ENCODE measurements around the gene PLA2G6.

The PLA2G6 gene

DNA sequence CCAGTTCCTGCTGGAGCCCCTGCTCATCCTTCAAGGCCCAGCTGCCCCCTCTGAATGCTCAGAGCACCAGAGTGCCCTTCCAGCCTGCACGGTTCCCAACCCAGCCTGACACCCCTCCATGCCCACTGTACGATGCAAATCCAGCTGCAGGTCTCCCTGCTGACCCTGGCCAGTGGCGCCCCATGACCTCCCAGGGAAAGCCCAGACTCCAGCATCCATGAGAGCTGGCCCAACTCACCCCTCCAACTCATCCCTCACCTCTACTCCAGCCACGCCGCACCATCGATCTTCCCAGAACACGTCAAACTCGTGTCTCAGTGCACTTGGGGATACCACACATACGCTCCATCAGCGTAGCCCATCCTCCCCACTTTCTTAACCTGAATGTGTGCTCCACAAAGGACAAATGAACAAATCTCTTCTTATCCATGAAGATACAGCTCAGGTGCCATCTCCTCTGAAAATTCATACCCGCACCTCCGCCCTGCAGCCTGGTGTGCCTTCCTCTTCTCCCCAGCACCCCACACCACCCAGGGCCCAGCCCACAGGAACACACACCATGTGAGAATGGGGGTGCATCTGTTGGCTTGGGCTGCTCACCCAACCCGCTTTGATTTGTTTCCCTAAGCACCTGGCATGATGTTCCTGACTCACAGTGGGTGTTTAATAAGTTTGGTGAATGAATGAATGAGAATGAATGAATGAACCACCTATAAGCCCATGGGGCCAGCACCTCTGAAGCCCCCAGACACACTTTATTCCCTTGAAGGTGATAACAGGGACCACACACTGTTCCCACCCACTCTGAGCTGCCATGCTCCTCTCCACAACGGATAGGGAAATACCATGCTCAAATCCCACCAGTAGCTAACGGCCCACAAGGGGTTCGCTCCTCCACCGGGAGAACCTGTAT is 6.2 kb downstream of the PLA2G6 start:
- no peak overlapping the region for H3K27ac ChIP-seq (ENCODE audit: low read depth, low read length, severe bottlenecking)
- H3K4me1 ChIP-seq (ENCODE audit: control insufficient read depth, insufficient read depth, low read length, poor library complexity, severe bottlenecking), result peaks cover 11% of the 10 kb centered on the region
- 92 to 96% methylated on average over 14 to 15 of the region's 17 CpGs for WGBS, 2 experiments (ENCODE audit: insufficient coverage in 2 of 2)

DNA sequence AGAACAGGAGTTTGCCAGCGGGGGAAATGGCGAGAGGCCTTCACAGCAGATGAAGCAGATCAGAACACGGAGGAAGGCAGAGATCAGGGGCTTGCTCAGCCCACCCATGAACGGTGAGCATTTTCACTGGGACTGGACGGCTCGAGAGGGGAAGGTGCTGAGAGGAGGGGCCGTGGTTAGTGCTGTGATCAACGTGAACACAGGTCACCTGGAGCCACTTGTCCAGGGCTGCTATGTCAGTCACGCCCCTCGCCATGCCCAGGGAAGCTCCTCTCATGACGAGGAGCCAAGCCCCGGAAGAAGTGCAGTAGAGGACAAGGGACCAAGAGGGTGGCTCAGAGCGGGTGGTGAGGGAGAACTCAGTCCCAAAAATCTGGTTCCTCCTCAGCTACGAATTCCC is 7.0 kb downstream of the PLA2G6 start:
- Histone ChIP-seq H3K9me3 (ENCODE audit: control insufficient read depth, low read length) (no peaks in the 10 kb centered on the region), H3K4me1 (ENCODE audit: control insufficient read depth, insufficient read depth, low read length, poor library complexity, severe bottlenecking) (peaks cover 10% of the 10 kb centered on the region), H3K36me3 (ENCODE audit: control insufficient read depth, insufficient read depth, low read length) (no peaks in the 10 kb centered on the region), H3K4me3 (ENCODE audit: extremely low read depth, insufficient read depth, low read length, poor library complexity, severe bottlenecking) (no peak overlapping the region), H3K27ac (ENCODE audit: low read depth, low read length, severe bottlenecking) (no peak overlapping the region)
- WGBS, 2 experiments (ENCODE audit: insufficient coverage in 2 of 2), result 82 to 90% methylated on average over 11 to 13 of the region's 14 CpGs

More for the DNA sequence above, 6.2 kb downstream of the PLA2G6 start:
- no peaks in the 10 kb centered on the region for H3K9me3 ChIP-seq (ENCODE audit: control insufficient read depth, low read length)
- no peak overlapping the region for H3K4me3 ChIP-seq (ENCODE audit: extremely low read depth, insufficient read depth, low read length, poor library complexity, severe bottlenecking)
- no peaks in the 10 kb centered on the region for H3K36me3 ChIP-seq (ENCODE audit: control insufficient read depth, insufficient read depth, low read length)

DNA sequence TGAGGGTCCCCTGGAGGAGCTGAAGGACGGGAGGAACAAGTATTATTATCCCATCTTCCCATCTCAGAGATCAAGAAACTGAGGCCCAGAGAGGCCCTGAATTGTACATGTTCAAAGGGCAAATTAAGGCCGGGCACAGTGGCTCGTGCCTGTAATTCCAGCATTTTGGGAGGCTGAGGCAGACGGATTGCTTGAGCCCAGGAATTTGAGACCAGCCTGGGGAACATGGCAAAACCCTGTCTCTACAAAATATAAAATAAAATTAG is 8.1 kb downstream of the PLA2G6 start:
- Histone ChIP-seq H3K4me3 (ENCODE audit: extremely low read depth, insufficient read depth, low read length, poor library complexity, severe bottlenecking) (no peak overlapping the region), H3K36me3 (ENCODE audit: control insufficient read depth, insufficient read depth, low read length) (no peaks in the 10 kb centered on the region), H3K27ac (ENCODE audit: low read depth, low read length, severe bottlenecking) (no peak overlapping the region), H3K9me3 (ENCODE audit: control insufficient read depth, low read length) (no peaks in the 10 kb centered on the region), H3K4me1 (ENCODE audit: control insufficient read depth, insufficient read depth, low read length, poor library complexity, severe bottlenecking) (peaks cover 10% of the 10 kb centered on the region)
- WGBS, 2 experiments (ENCODE audit: insufficient coverage in 2 of 2), result 91 to 100% methylated on average over 2 to 3 of the region's 4 CpGs

DNA sequence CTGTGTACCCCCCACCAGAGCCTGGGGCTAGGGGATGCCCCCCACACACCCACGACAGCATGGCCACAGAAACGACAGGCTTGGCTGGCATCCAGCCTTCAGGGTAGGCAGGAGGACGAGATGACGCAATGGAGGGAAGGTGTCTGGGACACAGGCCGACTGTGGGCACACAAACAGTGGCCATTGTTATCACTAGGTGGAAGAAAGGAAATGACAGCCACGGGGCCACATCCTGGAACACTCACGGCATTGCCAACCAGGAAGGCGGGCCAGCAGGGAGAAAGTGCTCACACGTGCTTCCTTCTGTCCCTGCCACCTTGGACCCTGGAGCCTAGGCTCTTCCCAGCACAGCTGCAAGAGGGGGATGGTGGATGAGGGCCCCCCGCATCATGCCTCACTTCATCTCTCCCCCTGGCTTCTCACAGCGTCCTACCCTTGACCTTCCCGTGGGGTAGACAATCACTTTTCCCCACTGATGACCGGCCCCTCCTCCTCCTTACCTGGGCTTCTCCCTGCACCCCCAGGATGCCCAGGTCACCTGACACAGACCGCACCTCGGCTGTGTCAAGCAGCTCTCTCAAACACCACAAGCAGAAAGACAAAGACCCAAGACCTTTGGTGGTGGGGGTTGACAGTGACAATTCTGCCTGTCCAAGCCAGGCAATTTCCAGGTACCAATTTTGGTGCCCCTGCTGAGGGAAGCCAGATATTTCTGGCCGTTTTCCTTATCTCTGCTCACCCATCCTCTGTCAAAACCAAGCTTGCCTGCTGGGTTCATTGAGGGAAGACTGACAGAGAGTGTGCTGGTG is 8.6 kb downstream of the PLA2G6 start:
- Histone ChIP-seq H3K9me3 (ENCODE audit: control insufficient read depth, low read length) (no peaks in the 10 kb centered on the region), H3K36me3 (ENCODE audit: control insufficient read depth, insufficient read depth, low read length) (no peaks in the 10 kb centered on the region), H3K27ac (ENCODE audit: low read depth, low read length, severe bottlenecking) (no peak overlapping the region), H3K4me1 (ENCODE audit: control insufficient read depth, insufficient read depth, low read length, poor library complexity, severe bottlenecking) (peaks cover 9% of the 10 kb centered on the region), H3K4me3 (ENCODE audit: extremely low read depth, insufficient read depth, low read length, poor library complexity, severe bottlenecking) (no peak overlapping the region)
- 91 to 93% methylated on average over 8 to 14 of the region's 16 CpGs for WGBS, 2 experiments (ENCODE audit: insufficient coverage in 2 of 2)

DNA sequence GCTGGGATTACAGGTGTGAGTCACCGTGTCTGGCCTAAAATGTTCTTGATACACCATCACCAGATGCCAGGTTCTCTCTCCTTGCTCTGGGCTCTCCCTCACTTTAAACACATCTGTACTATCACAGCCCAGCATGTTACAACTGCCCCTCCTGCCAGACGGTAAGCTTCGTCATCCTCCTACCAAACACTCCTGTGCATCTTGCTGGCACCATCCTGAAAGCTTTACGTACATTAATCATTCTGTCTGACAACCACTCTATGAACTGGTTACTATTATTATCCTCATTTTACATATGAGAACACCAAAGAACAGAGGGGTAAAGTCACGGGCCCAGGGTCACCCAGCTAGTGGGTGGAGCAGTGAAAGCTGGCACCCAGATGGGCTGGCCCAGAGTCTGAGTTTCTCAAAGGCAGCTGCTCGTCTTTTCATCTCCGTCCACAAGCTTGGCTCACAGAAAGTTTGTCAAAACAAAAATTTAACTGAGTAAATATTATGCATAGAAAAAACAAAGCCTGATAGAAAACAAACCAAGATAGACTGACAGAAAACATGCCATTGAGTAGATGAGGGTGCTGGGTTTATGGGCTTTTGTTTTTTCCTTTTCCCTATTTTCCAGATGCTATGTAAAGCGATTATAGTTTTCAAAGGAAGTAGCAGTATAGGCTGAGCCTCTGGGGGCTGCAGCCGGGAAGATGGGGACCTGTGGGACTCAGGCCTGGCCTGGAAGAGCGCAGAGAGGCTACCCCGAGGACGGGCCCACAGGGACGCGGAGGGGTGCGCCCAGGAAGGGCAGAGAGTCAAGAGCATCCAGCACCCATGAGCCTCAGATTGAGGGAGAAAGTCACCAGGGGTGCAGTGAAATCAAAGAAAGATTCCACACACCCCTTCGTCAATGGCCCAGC is 9.5 kb downstream of the PLA2G6 start:
- Histone ChIP-seq H3K4me3 (ENCODE audit: extremely low read depth, insufficient read depth, low read length, poor library complexity, severe bottlenecking) (no peak overlapping the region), H3K27ac (ENCODE audit: low read depth, low read length, severe bottlenecking) (no peak overlapping the region), H3K9me3 (ENCODE audit: control insufficient read depth, low read length) (no peaks in the 10 kb centered on the region), H3K4me1 (ENCODE audit: control insufficient read depth, insufficient read depth, low read length, poor library complexity, severe bottlenecking) (peaks cover 3% of the 10 kb centered on the region), H3K36me3 (ENCODE audit: control insufficient read depth, insufficient read depth, low read length) (no peaks in the 10 kb centered on the region)
- WGBS, 2 experiments (ENCODE audit: insufficient coverage in 2 of 2), result 90 to 93% methylated on average over 13 to 14 of the region's 16 CpGs

DNA sequence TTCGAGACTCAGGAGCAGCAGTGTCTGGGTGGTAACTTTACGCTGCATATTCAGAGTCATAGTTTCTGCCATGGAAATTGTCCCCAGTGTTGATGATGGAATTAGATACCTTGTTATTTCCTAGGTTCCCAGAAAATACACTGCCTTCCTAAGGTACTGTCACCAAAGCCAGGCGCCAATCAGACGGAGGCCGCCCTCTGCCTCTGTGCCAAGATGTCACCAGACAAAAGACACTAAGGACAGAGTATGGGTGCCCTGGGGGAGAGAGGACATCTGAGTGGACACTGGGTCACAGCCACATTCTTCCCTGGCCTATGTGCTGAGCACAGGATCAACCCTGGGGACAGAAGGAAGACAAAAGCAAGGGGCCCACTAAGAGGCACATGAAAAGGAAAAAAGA is 11.2 kb downstream of the PLA2G6 start:
- Histone ChIP-seq H3K9me3 (ENCODE audit: control insufficient read depth, low read length) (no peaks in the 10 kb centered on the region), H3K4me3 (ENCODE audit: extremely low read depth, insufficient read depth, low read length, poor library complexity, severe bottlenecking) (no peak overlapping the region), H3K4me1 (ENCODE audit: control insufficient read depth, insufficient read depth, low read length, poor library complexity, severe bottlenecking) (peaks cover 3% of the 10 kb centered on the region), H3K27ac (ENCODE audit: low read depth, low read length, severe bottlenecking) (no peak overlapping the region), H3K36me3 (ENCODE audit: control insufficient read depth, insufficient read depth, low read length) (peaks cover 5% of the 10 kb centered on the region)
- 92 to 100% methylated on average over 2 to 3 of the region's 5 CpGs for WGBS, 2 experiments (ENCODE audit: insufficient coverage in 2 of 2)

DNA sequence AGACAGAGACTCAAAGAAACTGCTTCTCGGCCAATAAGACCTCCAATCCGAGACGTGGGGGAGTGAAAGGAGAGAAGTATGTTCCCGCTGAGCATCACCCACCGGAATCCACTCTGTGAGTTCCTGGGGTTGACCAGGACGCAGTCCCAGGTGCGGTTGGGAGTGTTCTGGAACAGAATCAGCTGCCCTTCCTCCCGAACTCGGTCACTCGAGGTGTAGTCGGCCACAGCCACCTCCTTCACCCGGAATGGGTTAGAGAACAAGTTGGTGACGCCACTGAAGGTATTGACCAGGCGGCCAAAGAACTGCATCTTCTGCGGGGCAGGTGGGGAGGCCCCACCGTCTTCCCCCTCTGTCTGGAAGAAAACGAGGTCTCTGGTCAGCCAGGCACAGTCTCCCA is 12.5 kb downstream of the PLA2G6 start:
- Histone ChIP-seq H3K4me1 (ENCODE audit: control insufficient read depth, insufficient read depth, low read length, poor library complexity, severe bottlenecking) (peaks cover 6% of the 10 kb centered on the region), H3K36me3 (ENCODE audit: control insufficient read depth, insufficient read depth, low read length) (peaks cover 5% of the 10 kb centered on the region), H3K27ac (ENCODE audit: low read depth, low read length, severe bottlenecking) (no peak overlapping the region), H3K4me3 (ENCODE audit: extremely low read depth, insufficient read depth, low read length, poor library complexity, severe bottlenecking) (no peak overlapping the region), H3K9me3 (ENCODE audit: control insufficient read depth, low read length) (no peaks in the 10 kb centered on the region)
- 92 to 94% methylated on average over 13 to 17 of the region's 17 CpGs for WGBS, 2 experiments (ENCODE audit: insufficient coverage in 2 of 2)

DNA sequence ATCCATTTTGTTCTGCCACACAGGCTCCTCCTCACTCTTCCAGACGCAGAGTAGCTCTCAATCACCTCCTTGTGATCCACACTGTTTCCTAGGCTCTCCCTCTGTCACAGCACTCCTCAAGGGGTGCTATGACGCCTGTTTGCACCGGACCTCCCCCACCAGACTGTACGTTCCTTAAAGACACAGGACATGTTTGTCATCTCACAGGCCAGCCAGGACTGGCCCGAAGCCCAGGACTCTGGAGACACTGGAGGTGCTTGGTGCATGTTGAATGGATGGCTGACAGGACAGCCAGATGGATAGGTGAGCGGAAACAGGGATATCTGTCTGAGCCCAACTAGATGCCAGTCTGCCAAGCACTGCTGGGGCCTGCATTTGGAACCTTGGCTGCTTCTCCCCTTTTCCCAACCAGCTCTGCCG is 13.6 kb downstream of the PLA2G6 start:
- Histone ChIP-seq H3K4me3 (ENCODE audit: extremely low read depth, insufficient read depth, low read length, poor library complexity, severe bottlenecking) (no peak overlapping the region), H3K4me1 (ENCODE audit: control insufficient read depth, insufficient read depth, low read length, poor library complexity, severe bottlenecking) (peaks cover 6% of the 10 kb centered on the region), H3K36me3 (ENCODE audit: control insufficient read depth, insufficient read depth, low read length) (peaks cover 5% of the 10 kb centered on the region), H3K27ac (ENCODE audit: low read depth, low read length, severe bottlenecking) (no peak overlapping the region), H3K9me3 (ENCODE audit: control insufficient read depth, low read length) (no peaks in the 10 kb centered on the region)
- WGBS, 2 experiments (ENCODE audit: insufficient coverage in 2 of 2), result 90 to 94% methylated on average over 4 to 7 of the region's 7 CpGs

DNA sequence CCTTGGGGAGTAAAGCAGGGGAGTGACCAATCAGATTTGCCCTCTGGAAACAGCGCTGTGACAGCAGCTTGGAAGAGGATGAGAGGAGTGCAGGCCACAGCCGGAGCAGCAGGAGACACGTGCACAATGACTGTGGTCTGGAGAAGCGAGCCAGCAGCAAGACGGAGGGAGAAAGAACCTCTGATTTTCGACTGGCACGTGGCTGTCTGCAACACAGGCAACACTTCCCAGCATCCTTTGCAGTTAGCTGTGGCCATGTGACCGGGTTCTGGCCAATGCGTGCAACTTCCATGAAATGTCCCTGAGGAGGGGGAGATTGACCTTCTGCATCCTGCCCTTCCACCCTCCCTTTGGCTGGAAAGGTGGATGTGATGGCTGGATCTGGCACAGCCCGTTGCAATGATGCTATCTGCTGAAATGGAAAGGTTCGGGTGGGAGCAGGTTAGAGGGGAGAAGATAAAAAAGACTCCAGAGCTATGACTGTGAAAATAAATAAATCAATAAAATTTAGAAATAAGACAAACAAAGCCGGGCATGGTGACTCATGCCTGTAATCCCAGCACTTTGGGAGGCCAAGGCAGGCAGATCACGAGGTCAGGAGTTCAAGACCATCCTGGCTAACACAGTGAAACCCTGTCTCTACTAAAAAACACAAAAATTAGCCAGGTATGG is 15.6 kb downstream of the PLA2G6 start:
- Histone ChIP-seq H3K9me3 (ENCODE audit: control insufficient read depth, low read length) (no peaks in the 10 kb centered on the region), H3K27ac (ENCODE audit: low read depth, low read length, severe bottlenecking) (no peak overlapping the region), H3K4me3 (ENCODE audit: extremely low read depth, insufficient read depth, low read length, poor library complexity, severe bottlenecking) (no peak overlapping the region), H3K36me3 (ENCODE audit: control insufficient read depth, insufficient read depth, low read length) (peaks cover 5% of the 10 kb centered on the region), H3K4me1 (ENCODE audit: control insufficient read depth, insufficient read depth, low read length, poor library complexity, severe bottlenecking) (peaks cover 3% of the 10 kb centered on the region)
- 97 to 98% methylated on average over 11 to 13 of the region's 13 CpGs for WGBS, 2 experiments (ENCODE audit: insufficient coverage in 2 of 2)

DNA sequence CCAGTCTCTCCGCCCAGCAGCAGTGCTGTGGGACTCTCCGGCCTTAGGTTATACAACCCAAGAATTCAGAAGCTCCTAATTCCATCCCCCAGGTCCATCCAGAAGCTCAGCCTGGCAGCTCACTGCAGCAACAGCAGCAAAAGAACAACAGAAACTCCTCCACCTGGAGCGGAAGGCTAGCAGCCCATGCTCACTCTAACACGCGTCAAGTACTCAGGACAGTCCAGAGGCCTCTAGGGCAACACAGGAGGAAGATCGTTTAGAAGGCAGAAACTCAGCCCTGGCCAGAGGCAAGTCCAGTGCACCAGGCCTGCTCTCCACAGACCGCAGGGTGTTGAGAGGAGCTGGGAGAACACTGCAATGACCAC is 17.1 kb downstream of the PLA2G6 start:
- Histone ChIP-seq H3K36me3 (ENCODE audit: control insufficient read depth, insufficient read depth, low read length) (peaks cover 5% of the 10 kb centered on the region), H3K27ac (ENCODE audit: low read depth, low read length, severe bottlenecking) (peak overlapping the region; percentile 45), H3K9me3 (ENCODE audit: control insufficient read depth, low read length) (no peaks in the 10 kb centered on the region), H3K4me1 (ENCODE audit: control insufficient read depth, insufficient read depth, low read length, poor library complexity, severe bottlenecking) (peaks cover 3% of the 10 kb centered on the region), H3K4me3 (ENCODE audit: extremely low read depth, insufficient read depth, low read length, poor library complexity, severe bottlenecking) (no peak overlapping the region)
- 90 to 97% methylated on average over 6 to 7 of the region's 7 CpGs for WGBS, 2 experiments (ENCODE audit: insufficient coverage in 2 of 2)

All from mesodermal cell (in vitro differentiated cells).